Neuronal stem cell (in vitro differentiated cells): ENCODE data around the gene WHRN.
A peak's percentile ranks its signal among the peaks of the same experiment; 100 is the strongest.

Experiments
- DNase-seq: peaks from one replicate; pipeline ENCODE4 v3.0.0-alpha.2; 2013; ENCODE audit warnings: low spot score
- H2AFZ ChIP-seq: one replicate; pipeline ENCODE4 v1.6.1; 2013; ENCODE audit warnings: mild to moderate bottlenecking, low read length, inconsistent platforms
- H2AK5ac ChIP-seq: 2 replicates; pipeline ENCODE4 v1.6.1; 2013; ENCODE audit warnings: low read depth, mild to moderate bottlenecking, inconsistent platforms, low read length, moderate library complexity, mixed read lengths
- H2BK120ac ChIP-seq: 2 replicates; pipeline ENCODE4 v1.6.1; 2013; ENCODE audit warnings: low read depth, mild to moderate bottlenecking, inconsistent platforms, low read length, moderate library complexity, mixed read lengths
- H2BK12ac ChIP-seq: one replicate; pipeline ENCODE4 v1.6.1; 2013; ENCODE audit warnings: low read length, inconsistent platforms
- H2BK15ac ChIP-seq: 2 replicates; pipeline ENCODE4 v1.6.1; 2013; ENCODE audit warnings: mild to moderate bottlenecking, low read length, inconsistent platforms, mixed read lengths
- H2BK5ac ChIP-seq: one replicate; pipeline ENCODE4 v1.6.1; 2013; ENCODE audit warnings: inconsistent platforms, mild to moderate bottlenecking, low read length, moderate library complexity
- H3K14ac ChIP-seq: one replicate; pipeline ENCODE4 v1.6.1; 2013; ENCODE audit warnings: low read length, inconsistent platforms
- H3K18ac ChIP-seq: 2 replicates; pipeline ENCODE4 v1.6.1; 2013; ENCODE audit warnings: low read length, inconsistent platforms
- H3K23ac ChIP-seq: 2 replicates; pipeline ENCODE4 v1.6.1; 2013; ENCODE audit warnings: low read depth, mild to moderate bottlenecking, mixed read lengths, low read length, inconsistent platforms; ENCODE audit not compliant: poor library complexity
- H3K27ac ChIP-seq: replicated peaks from 3 replicates; pipeline ENCODE4 v1.5.1; 2013; ENCODE audit warnings: low read length, inconsistent platforms
- H3K27me3 ChIP-seq, 3 experiments: 2 replicates each; pipeline ENCODE4 v1.6.1; 2013; ENCODE audit warnings: low read length in 3 of 3, mild to moderate bottlenecking in 2 of 3, inconsistent platforms in 1 of 3, low read depth in 1 of 3, mixed read lengths in 1 of 3, moderate library complexity in 1 of 3; ENCODE audit not compliant: control insufficient read depth in 3 of 3, insufficient read depth in 3 of 3
- H3K36me3 ChIP-seq, 2 donors: replicated peaks in 1 of 2; 2 replicates each; pipeline ENCODE4 v1.6.1; 2013; ENCODE audit warnings: low read length in 2 of 2; ENCODE audit not compliant: control insufficient read depth in 2 of 2, insufficient read depth in 2 of 2
- H3K4ac ChIP-seq: 2 replicates; pipeline ENCODE4 v1.6.1; 2013; ENCODE audit warnings: inconsistent platforms, mild to moderate bottlenecking, low read length, moderate library complexity
- H3K4me1 ChIP-seq, 2 donors: 1 replicate in 1 of 2; 2 replicates in 1 of 2; pipeline ENCODE4 v1.6.1; 2013; ENCODE audit warnings: low read length in 2 of 2, low read depth in 1 of 2; ENCODE audit not compliant: control insufficient read depth in 2 of 2, insufficient read depth in 1 of 2
- H3K4me2 ChIP-seq: one replicate; pipeline ENCODE4 v1.6.1; 2013; ENCODE audit warnings: mild to moderate bottlenecking, low read length, inconsistent platforms; ENCODE audit not compliant: insufficient read depth, poor library complexity, severe bottlenecking
- H3K4me3 ChIP-seq, 2 donors: 2 replicates each; pipeline ENCODE4 v1.5.1; 2013; ENCODE audit warnings: low read length in 2 of 2, mild to moderate bottlenecking in 2 of 2, inconsistent platforms in 1 of 2, moderate library complexity in 1 of 2
- H3K79me1 ChIP-seq: one replicate; pipeline ENCODE4 v1.6.1; 2013; ENCODE audit warnings: low read depth, mild to moderate bottlenecking, inconsistent platforms, low read length, moderate library complexity
- H3K9ac ChIP-seq: one replicate; pipeline ENCODE4 v1.6.1; 2013; ENCODE audit warnings: mild to moderate bottlenecking, low read depth, low read length, inconsistent platforms; ENCODE audit not compliant: poor library complexity
- H3K9me3 ChIP-seq, 2 donors: replicated peaks in 1 of 2; 2 replicates each; pipeline versions ENCODE3 to v1.6.1; 2013; ENCODE audit warnings: low read length in 2 of 2, mild to moderate bottlenecking in 2 of 2, inconsistent platforms in 1 of 2, low read depth in 1 of 2, mixed read lengths in 1 of 2, moderate library complexity in 1 of 2; ENCODE audit not compliant: control insufficient read depth in 2 of 2, insufficient read depth in 1 of 2
- H4K8ac ChIP-seq: one replicate; pipeline ENCODE4 v1.6.1; 2013; ENCODE audit warnings: low read depth, mild to moderate bottlenecking, inconsistent platforms, low read length, moderate library complexity
- H4K91ac ChIP-seq: one replicate; pipeline ENCODE4 v1.6.1; 2013; ENCODE audit warnings: low read length, low read depth, mild to moderate bottlenecking, inconsistent platforms; ENCODE audit not compliant: poor library complexity
- WGBS, 2 donors: extraction: QIAGEN DNeasy Blood & Tissue Kit; methylation state at CpG; one replicate each; pipeline ENCODE4 v1.1.7; 2013; ENCODE audit warnings: missing lambda C conversion rate in 2 of 2, mixed read lengths in 1 of 2; ENCODE audit not compliant: insufficient read length in 2 of 2, insufficient replicate concordance in 1 of 2; ENCODE audit errors: extremely low coverage in 2 of 2; 5-methylcytosine and 5-hydroxymethylcytosine counted together

Gene WHRN

GRCh38 chr9:114388764-114389375 lies 116.4 kb downstream of the WHRN start:
- H4K8ac ChIP-seq: no peak overlapping the region
- no peak overlapping the region for H3K4me2 ChIP-seq
- H3K4me3 ChIP-seq: no peak overlapping the region
- H3K4ac ChIP-seq: no peak overlapping the region
- H3K27me3 ChIP-seq: no peaks in the 10 kb centered on the region
- no peak overlapping the region for H2BK5ac ChIP-seq
- no peaks in the 10 kb centered on the region for H3K79me1 ChIP-seq
- H3K9me3 ChIP-seq: no peaks in the 10 kb centered on the region
- peaks cover 28 to 31% of the 10 kb centered on the region in 2 donors for H3K4me1 ChIP-seq
- peaks cover 0 to 2% of the 10 kb centered on the region in 2 donors for H3K36me3 ChIP-seq
- WGBS, 2 donors: no CpG with 5 or more reads among the region's 9 CpGs
- no peak overlapping the region for H2BK12ac ChIP-seq
- H2AFZ ChIP-seq: no peak overlapping the region
- no peak overlapping the region for H3K27ac ChIP-seq
- H2AK5ac ChIP-seq: no peak overlapping the region
- no peak overlapping the region for H3K9ac ChIP-seq
- no peak overlapping the region for H3K18ac ChIP-seq
- H2BK120ac ChIP-seq: no peak overlapping the region
- no peak for DNase-seq
- H4K91ac ChIP-seq: no peak overlapping the region
- H3K14ac ChIP-seq: no peak overlapping the region
- no peak overlapping the region for H2BK15ac ChIP-seq
- no peak overlapping the region for H3K23ac ChIP-seq

GRCh38 chr9:114388357-114388682 lies 117.0 kb downstream of the WHRN start:
- Histone ChIP-seq H3K9ac (peak overlapping the region; percentile 52), H3K27me3 (no peaks in the 10 kb centered on the region), H3K14ac (peak overlapping the region; percentile 49), H2BK12ac (peak overlapping the region; percentile 67), H3K9me3 (no peaks in the 10 kb centered on the region), H3K36me3 (peaks cover 0 to 2% of the 10 kb centered on the region in 2 donors), H3K79me1 (no peaks in the 10 kb centered on the region), H2BK5ac (peak overlapping the region; percentile 14), H4K8ac (no peak overlapping the region), H4K91ac (peak overlapping the region; percentile 85), H3K4me2 (no peak overlapping the region), H3K27ac (peak overlapping the region; percentile 53), H2AFZ (peak overlapping the region; percentile 92), H2AK5ac (peak overlapping the region; percentile 33), H3K4me1 (peaks cover 34 to 35% of the 10 kb centered on the region in 2 donors), H2BK120ac (no peak overlapping the region), H3K4me3 (peak overlapping the region in 1 of 2 donors; percentile 55), H3K23ac (peak overlapping the region; percentile 32), H3K18ac (peak overlapping the region; percentile 81), H3K4ac (peak overlapping the region; percentile 10), H2BK15ac (peak overlapping the region; percentile 72)
- no peak for DNase-seq
- no CpG with 5 or more reads among the region's 9 CpGs for WGBS, 2 donors

GRCh38 chr9:114387680-114388356 lies 117.5 kb downstream of the WHRN start, which contains the start of gene AKNA:
Gene AKNA (minus strand): TSS chr9:114387982. CDS start chr9:114381333, 6,649 bp downstream.
- Histone ChIP-seq H3K4ac (peak within 1 kb of the TSS; percentile 10), H3K4me3 (peak within 1 kb of the TSS; percentile 32 to 55), H2AK5ac (peak within 1 kb of the TSS; percentile 91), H3K4me2 (peak within 1 kb of the TSS; percentile 37), H3K14ac (peak within 1 kb of the TSS; percentile 49), H3K4me1 (peaks cover 37 to 40% of the 10 kb centered on the region in 2 donors), H4K91ac (peak within 1 kb of the TSS; percentile 85), H3K27ac (peak within 1 kb of the TSS; percentile 53), H3K36me3 (peaks cover 0 to 2% of the 10 kb centered on the region in 2 donors), H3K18ac (peak within 1 kb of the TSS; percentile 81), H2AFZ (peak within 1 kb of the TSS; percentile 92), H2BK12ac (peak within 1 kb of the TSS; percentile 67), H2BK5ac (peak within 1 kb of the TSS; percentile 14), H3K79me1 (no peaks in the 10 kb centered on the region), H2BK15ac (peak within 1 kb of the TSS; percentile 72), H3K9ac (peak within 1 kb of the TSS; percentile 78), H3K9me3 (no peaks in the 10 kb centered on the region), H2BK120ac (no peak within 1 kb of the TSS), H4K8ac (peak within 1 kb of the TSS; percentile 8), H3K27me3 (no peaks in the 10 kb centered on the region), H3K23ac (peak within 1 kb of the TSS; percentile 40)
- WGBS, 2 donors: no CpG with 5 or more reads among the region's 25 CpGs
- DNase-seq: peak; percentile 51
